AG04450 (cell line): ENCODE data around the gene SPATA31E1. TPM values are rescaled to one million over a fixed set of nuclear protein-coding genes. Genes with fewer than 3 reads are reported as not detected.
"Not testable (repeated sequence)": the region's sequence is repeated elsewhere in the genome, so short reads cannot be mapped to it uniquely, and the experiment has no call there.

Source experiments
- CTCF ChIA-PET: fragments of 300-600, 350-600 bp; formaldehyde crosslinking; extraction: SDS; loops from one replicate; lab custom pipeline; 2022; ENCODE audit warnings: antibody characterized with exemption, inconsistent platforms; lab: Charles Lee
- POLR2A ChIA-PET: fragments of 350-600 bp; formaldehyde crosslinking; extraction: SDS; loops from one replicate; lab custom pipeline; 2021; ENCODE audit warnings: antibody characterized with exemption, inconsistent platforms; lab: Yijun Ruan, JAX
- DNase-seq: peaks from one replicate; pipeline ENCODE4 v3.0.0-alpha.2; 2011; ENCODE audit warnings: low read depth, low spot score
- H3K27ac ChIP-seq: one replicate; pipeline ENCODE4 v1.5.1; 2012; ENCODE audit warnings: low read depth, low read length, control low read depth
- H3K27me3 ChIP-seq: one replicate; pipeline ENCODE4 v1.6.0; 2012; ENCODE audit warnings: low read length; ENCODE audit not compliant: control insufficient read depth, insufficient read depth
- H3K4me3 ChIP-seq: 2 replicates; pipeline ENCODE4 v1.5.1; 2011; ENCODE audit warnings: mild to moderate bottlenecking, low read depth, low read length, control low read depth
- H3K9me3 ChIP-seq: 2 replicates; pipeline ENCODE4 v1.5.1; 2012; ENCODE audit warnings: low read length; ENCODE audit not compliant: control insufficient read depth, insufficient read depth
- polyA plus RNA-seq: library from polyadenylated mRNA; depleted of rRNA; stranded (reverse); fragments of >200 nt; gene quantifications from 2 replicates; pipeline ENCODE4 v1.2.3, GENCODE V29; 2011; rRNA removed

SPATA31E1 gene
- polyA plus RNA-seq, 1 experiment: 0.02 TPM

DNA sequence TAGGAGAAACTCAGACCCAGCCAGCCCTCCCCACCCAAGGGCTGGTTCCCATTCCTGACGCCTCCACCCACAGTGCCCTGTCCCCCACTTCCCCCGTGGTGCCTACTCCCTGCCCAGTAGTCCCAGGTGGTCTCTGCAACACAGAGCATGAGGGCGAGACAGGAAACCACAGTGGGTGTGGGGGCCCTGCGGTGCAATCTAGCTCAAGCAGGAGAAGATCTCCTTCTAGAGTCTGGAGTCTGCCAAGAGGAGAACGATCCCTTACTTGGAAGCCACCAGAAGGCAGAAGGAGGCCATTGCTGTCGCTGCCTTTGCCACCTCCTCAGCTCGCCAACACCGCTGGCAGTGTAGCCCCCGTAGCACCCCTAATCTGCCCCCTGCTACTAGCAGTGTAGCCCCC lies 55.2 kb downstream of the SPATA31E1 start:
- POLR2A ChIA-PET, H3K27me3 ChIP-seq, H3K9me3 ChIP-seq, H3K27ac ChIP-seq, CTCF ChIA-PET, H3K4me3 ChIP-seq, DNase-seq: not testable (repeated sequence)

- H3K27me3 ChIP-seq, H3K27ac ChIP-seq, DNase-seq, H3K4me3 ChIP-seq, H3K9me3 ChIP-seq, POLR2A ChIA-PET, CTCF ChIA-PET: not testable (repeated sequence)
Measured at GRCh38 chr9:87938336-87938735, 55.7 kb downstream of the SPATA31E1 start.

Other genes starting within 250 kb of the SPATA31E1 start
- gene CTSL, start 156.8 kb upstream of the SPATA31E1 start, polyA plus RNA-seq: 180 and 224 TPM in 2 replicates
- gene SPATA31C1, start 35.1 kb downstream of the SPATA31E1 start, polyA plus RNA-seq: not detected in 2 replicates
- gene CDK20, start 91.7 kb downstream of the SPATA31E1 start, polyA plus RNA-seq: 9.9 TPM in 2 replicates